AG09309 (cell line): Measurements from ENCODE around the gene NPNT.

ENCODE experiments used
- DNase-seq: peaks from one replicate; pipeline ENCODE4 v3.0.0-alpha.2; 2010; ENCODE audit warnings: low read depth
- H3K4me3 ChIP-seq: 2 replicates; pipeline ENCODE4 v1.5.1; 2011; ENCODE audit warnings: mild to moderate bottlenecking, low read depth, low read length, moderate library complexity; ENCODE audit not compliant: control insufficient read depth
- TF ChIP-seq, protein P1 (sequence below): IDR thresholded peaks from 2 replicates; pipeline ENCODE4 v1.5.1; 2011; ENCODE audit warnings: mild to moderate bottlenecking, low read depth, low read length, inconsistent platforms; ENCODE audit not compliant: insufficient read depth, control insufficient read depth; ENCODE audit errors: missing control alignments

The NPNT gene

DNA sequence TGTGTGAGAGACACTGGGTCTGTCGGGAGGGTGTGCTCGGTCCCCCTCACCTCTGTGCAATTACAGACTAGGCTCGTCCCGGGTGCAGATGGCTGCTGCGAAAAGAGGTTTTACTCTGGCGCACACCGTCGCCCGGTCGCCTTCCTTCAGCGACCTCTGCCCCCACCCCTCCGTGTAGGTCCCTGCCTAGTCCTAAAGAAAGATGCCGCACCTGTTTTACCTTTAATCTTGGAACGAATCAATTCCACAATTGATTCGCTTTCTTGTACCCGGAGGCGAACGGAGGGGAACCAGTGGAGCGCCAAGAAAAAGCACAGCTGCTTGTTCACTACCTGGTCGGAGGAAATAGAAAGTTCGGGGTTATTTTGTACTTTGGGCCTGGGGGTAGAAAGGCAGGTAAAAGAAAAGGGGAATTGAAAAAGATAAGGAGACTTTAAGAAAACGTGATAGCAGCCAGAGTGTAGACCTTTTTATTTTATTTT is 1.2 kb downstream of the NPNT start:
- no peak for DNase-seq
- H3K4me3 ChIP-seq, result peak overlapping the region; percentile 2; the same call in 1 of the 2 replicates
- TF ChIP-seq, protein P1, sequence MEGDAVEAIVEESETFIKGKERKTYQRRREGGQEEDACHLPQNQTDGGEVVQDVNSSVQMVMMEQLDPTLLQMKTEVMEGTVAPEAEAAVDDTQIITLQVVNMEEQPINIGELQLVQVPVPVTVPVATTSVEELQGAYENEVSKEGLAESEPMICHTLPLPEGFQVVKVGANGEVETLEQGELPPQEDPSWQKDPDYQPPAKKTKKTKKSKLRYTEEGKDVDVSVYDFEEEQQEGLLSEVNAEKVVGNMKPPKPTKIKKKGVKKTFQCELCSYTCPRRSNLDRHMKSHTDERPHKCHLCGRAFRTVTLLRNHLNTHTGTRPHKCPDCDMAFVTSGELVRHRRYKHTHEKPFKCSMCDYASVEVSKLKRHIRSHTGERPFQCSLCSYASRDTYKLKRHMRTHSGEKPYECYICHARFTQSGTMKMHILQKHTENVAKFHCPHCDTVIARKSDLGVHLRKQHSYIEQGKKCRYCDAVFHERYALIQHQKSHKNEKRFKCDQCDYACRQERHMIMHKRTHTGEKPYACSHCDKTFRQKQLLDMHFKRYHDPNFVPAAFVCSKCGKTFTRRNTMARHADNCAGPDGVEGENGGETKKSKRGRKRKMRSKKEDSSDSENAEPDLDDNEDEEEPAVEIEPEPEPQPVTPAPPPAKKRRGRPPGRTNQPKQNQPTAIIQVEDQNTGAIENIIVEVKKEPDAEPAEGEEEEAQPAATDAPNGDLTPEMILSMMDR, result no peak

DNA sequence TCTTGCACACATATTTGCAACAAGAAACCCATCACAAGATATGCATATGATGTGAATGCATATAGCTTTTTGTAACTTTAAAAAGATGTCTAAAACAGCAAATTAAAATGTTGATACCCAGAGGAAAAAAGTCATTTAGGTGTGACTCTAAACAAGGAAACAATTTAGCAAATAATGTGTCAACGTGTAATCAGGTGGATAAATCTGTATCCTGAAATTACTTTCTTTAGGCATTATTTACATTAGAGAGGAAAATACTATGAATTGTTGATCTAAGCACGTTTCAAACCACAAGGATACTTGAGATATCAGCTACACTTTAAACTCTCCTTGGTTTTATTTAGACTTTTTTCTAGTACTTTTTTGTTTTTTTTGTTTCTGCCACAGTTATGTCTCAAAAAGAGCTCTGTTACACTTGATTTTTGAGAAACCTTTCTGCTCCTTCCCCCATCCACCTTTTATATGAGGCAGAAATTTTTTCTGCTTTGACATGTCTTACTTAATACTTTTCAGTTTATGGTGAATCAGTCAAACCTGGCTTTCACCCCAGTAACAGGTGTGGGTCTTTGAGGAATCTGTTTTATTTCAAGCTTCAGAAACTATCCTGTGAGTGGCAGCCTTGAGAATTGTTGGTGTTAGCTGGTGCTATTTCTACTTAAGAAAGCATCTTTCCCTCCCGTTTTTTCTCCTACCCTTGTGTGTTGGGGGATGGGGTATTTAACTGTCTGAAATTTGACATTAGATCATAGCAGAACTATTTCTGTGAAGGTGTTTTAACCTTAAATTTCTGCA is 1.9 kb downstream of the NPNT start:
- TF ChIP-seq, protein P1, result no peak
- no peak overlapping the region for H3K4me3 ChIP-seq
- no peak for DNase-seq

DNA sequence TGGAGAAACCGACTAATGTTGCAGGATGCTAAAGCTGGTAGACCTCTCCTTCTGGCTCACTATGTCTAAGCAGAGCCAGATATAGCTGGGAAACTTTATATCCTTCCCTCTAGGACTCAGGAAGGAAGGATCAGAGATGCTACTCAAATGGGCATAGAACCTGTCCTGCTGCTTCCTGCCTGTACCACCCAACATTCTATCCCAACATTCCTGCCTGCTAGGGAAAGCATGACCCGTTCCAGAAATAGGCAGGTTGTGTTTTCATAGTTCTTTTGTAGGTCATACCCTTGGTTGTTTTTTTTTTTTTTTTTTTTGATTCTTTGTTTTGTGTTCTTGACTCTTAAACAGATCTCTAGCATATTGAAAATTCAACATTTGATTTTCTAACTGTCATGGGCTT is 5.3 kb downstream of the NPNT start:
- H3K4me3 ChIP-seq, result no peak overlapping the region
- DNase-seq, result no peak
- TF ChIP-seq, protein P1, result no peak

DNA sequence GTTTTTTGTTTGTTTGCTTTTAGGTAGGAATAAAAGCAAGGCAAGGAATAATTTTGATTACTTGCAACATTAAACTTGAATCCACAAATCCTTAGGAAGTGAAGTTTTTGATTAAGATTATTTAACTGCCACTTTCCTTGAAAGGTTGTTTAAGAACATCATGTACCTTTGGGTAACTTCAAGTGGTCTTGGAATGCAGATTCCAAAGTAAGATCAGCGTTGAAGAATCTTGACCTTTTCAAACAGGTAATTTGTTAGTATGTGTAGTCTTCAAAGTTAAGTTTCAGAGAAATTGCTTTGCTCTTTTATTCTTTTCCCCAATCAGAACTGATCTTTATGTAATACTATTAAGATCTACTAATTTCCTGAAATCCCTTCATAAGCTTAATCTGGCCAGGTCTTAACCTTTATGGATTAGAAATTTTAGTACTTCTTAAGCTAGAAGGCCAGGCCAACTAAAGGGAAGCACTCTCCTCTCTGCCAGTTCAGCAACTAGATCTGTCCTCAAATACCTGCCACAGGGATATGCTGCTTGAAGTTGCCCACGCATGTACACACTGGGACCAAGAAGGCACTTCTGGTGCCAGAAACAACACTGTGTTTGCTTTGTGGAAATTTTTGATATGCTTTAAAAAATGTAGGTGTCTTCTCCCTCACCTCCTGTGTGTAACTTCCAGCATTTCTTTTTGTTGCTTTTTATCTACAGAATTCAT is 7.4 kb downstream of the NPNT start:
- TF ChIP-seq, protein P1, result no peak
- no peak overlapping the region for H3K4me3 ChIP-seq
- DNase-seq, result no peak

DNA sequence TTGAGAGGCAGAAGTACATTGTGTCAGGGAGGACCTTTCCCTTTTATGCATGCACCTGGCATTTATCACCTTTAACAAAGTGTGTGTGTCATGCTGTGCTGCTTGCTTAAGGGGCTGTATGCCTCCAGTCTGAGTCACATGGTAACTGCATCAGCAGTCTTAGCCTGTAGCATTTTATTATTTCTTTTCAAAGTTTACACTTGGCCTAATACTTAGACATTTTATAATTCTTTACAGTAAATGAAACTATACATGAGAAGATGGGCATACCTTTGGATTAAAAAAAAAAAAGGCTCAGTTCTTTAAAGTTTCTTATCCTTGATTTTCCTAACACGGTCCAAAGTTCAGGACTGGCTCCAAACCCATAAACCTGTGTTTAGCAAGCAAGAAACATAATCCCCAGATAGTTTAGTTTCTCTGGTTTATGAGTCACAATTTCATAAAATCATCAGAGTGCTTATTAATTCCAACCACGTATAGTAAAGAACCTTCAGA is 14.6 kb downstream of the NPNT start:
- TF ChIP-seq, protein P1, result no peak
- H3K4me3 ChIP-seq, result no peak overlapping the region
- DNase-seq, result no peak

DNA sequence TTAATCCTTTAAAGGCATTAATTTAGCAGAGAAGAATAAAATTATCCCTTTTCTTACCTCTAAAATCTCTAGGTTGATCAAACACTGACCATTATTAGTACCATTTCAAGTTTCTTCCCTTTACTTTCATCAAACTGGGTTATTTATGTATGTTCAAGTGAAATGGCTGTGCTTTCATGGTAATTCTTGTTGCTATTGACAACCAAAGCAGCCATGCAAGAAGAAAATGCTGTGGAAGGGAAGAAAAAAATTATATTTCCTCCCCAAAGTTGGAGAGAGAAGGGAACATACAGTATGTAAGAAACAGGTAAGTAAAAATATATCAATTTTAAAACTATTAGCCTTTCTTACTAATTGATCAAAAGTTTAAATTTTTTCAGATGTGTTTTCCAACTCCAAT is 16.2 kb downstream of the NPNT start:
- TF ChIP-seq, protein P1, result no peak
- no peak overlapping the region for H3K4me3 ChIP-seq
- no peak for DNase-seq
